Measurements from ENCODE around the gene KRT1. TPM values are rescaled to one million over a fixed set of nuclear protein-coding genes. Genes with fewer than 3 reads are reported as not detected.

KRT1 gene
- polyA plus RNA-seq, 2 of the 4 experiments (the other 2 are of a cell fraction) = not detected

GRCh38 chr12:52681526-52682380 lies 1.5 kb upstream of the KRT1 start:
- no peak for ATAC-seq
- no peak for FAIRE-seq
- Histone ChIP-seq H3K4me2 (no peak overlapping the region), H3K9me3 (no peaks in the 10 kb centered on the region), H3K27ac (no peak overlapping the region), H3K4me1 (no peaks in the 10 kb centered on the region), H3K4me3 (no peak overlapping the region)
- ChIA-PET CTCF (interaction anchor here (0.9 to 1.4 kb wide), 4 partner anchors 11 to 184 kb away, joined by 3 to 4 read pairs (median 4); no protein-coding TSS in a partner anchor), POLR2A (no interaction called here)
- no peak for TF ChIP-seq E2F6 (IDR thresholded peaks at IDR 0.05; ENCODE audit: borderline replicate concordance, low read depth)
- no peak for TF ChIP-seq POLR2AphosphoS2 (conservative IDR thresholded peaks at IDR 0.05; ENCODE audit: low read length)
- TF ChIP-seq CBX8 (IDR thresholded peaks at IDR 0.05) = no peak
- no peak for TF ChIP-seq MAZ (IDR thresholded peaks at IDR 0.05; ENCODE audit: borderline replicate concordance, low read depth, low read length)
- no peak for TF ChIP-seq RAD21 (conservative IDR thresholded peaks at IDR 0.05 in 1 of 2, IDR thresholded peaks at IDR 0.05 in 1 of 2)
- no peak for TF ChIP-seq CHD2 (IDR thresholded peaks at IDR 0.05; ENCODE audit: low read length, partially characterized antibody)
- no peak for TF ChIP-seq JUN (IDR thresholded peaks at IDR 0.05)
- TF ChIP-seq RARB (CRISPR knock-in tag; IDR thresholded peaks at IDR 0.05) = no peak
- no peak for TF ChIP-seq RFX5 (IDR thresholded peaks at IDR 0.05)
- TF ChIP-seq GATA3 (IDR thresholded peaks at IDR 0.05; ENCODE audit: borderline replicate concordance) = no peak
- no peak for TF ChIP-seq TP53 (CRISPR knock-in tag; IDR thresholded peaks at IDR 0.05)
- no peak for TF ChIP-seq MAFK (IDR thresholded peaks at IDR 0.05; ENCODE audit: partially characterized antibody)
- no peak for TF ChIP-seq NFE2L2 (conservative IDR thresholded peaks at IDR 0.05; ENCODE audit: low read length)
- no peak for TF ChIP-seq ELK1 (IDR thresholded peaks at IDR 0.05; ENCODE audit: low read depth, low read length)
- no peak for TF ChIP-seq ZSCAN20 (CRISPR knock-in tag; IDR thresholded peaks at IDR 0.05)
- TF ChIP-seq ZNF302 (CRISPR knock-in tag; IDR thresholded peaks at IDR 0.05) = no peak
- no peak for TF ChIP-seq MAX (IDR thresholded peaks at IDR 0.05)
- DNase-seq (ENCODE audit: low read depth in 1 of 2, low spot score in 1 of 2) = no peak
- WGBS (ENCODE audit: missing lambda C conversion rate) = 54% methylated on average over 12 of the region's 12 CpGs

GRCh38 chr12:52679875-52680274 lies 332 bp downstream of the KRT1 start:
- H3K4me2 ChIP-seq = no peak overlapping the region
- WGBS (ENCODE audit: missing lambda C conversion rate) = 65% methylated on average over 5 of the region's 5 CpGs
- no peaks in the 10 kb centered on the region for H3K9me3 ChIP-seq
- no peak for DNase-seq (ENCODE audit: low read depth in 1 of 2, low spot score in 1 of 2)
- H3K4me3 ChIP-seq = no peak overlapping the region
- no peak for FAIRE-seq
- ChIA-PET POLR2A (no interaction called here), CTCF (no interaction called here)
- no peaks in the 10 kb centered on the region for H3K4me1 ChIP-seq
- ATAC-seq = no peak
- TF ChIP-seq TFCP2L1 (CRISPR knock-in tag; IDR thresholded peaks at IDR 0.05) (no peak), HOXB13 (CRISPR knock-in tag; IDR thresholded peaks at IDR 0.05; ENCODE audit: low read depth) (no peak), CBX8 (IDR thresholded peaks at IDR 0.05) (no peak), JUNB (IDR thresholded peaks at IDR 0.05) (no peak), PHF8 (IDR thresholded peaks at IDR 0.05; ENCODE audit: borderline replicate concordance, low read depth) (no peak), CEBPB (IDR thresholded peaks at IDR 0.05) (no peak), TP53 (CRISPR knock-in tag; IDR thresholded peaks at IDR 0.05) (no peak), ZC3H11A (IDR thresholded peaks at IDR 0.05) (no peak), CHD4 (IDR thresholded peaks at IDR 0.05; ENCODE audit: borderline replicate concordance) (no peak), ZNF302 (CRISPR knock-in tag; IDR thresholded peaks at IDR 0.05) (no peak), CHD2 (IDR thresholded peaks at IDR 0.05; ENCODE audit: low read length, partially characterized antibody) (no peak), RAD21 (conservative IDR thresholded peaks at IDR 0.05 in 1 of 2, IDR thresholded peaks at IDR 0.05 in 1 of 2) (no peak), KDM5A (IDR thresholded peaks at IDR 0.05) (no peak), BCL3 (IDR thresholded peaks at IDR 0.05) (no peak)
- H3K27ac ChIP-seq = no peak overlapping the region
